Heart left ventricle (tissue), 13 donors: Measurements from ENCODE around the gene CCNE1.

ENCODE experiments used
- POLR2A ChIP-seq, 2 donors: fragments of 450-650 bp; IDR thresholded peaks; one replicate each; pipeline ENCODE4 v1.6.1; 2017; ENCODE audit warnings: antibody characterized with exemption in 2 of 2, mild to moderate bottlenecking in 2 of 2, moderate library complexity in 2 of 2
- TF ChIP-seq, protein P1 (sequence below), 12 donors: fragments of 200-600 bp; sonication (generic) in 4 of 12; IDR thresholded peaks; one replicate each; pipeline versions ENCODE4 v1.5.0 to v1.8.0; 2018 to 2022; ENCODE audit warnings: antibody characterized with exemption in 12 of 12, mild to moderate bottlenecking in 5 of 12
- donor health status: ischemic (EF 13 %, LVEDD 7.1; RV severe dilation, severe dysfunction).
- donor health status: DM: no; HTN: yes; CAD: no.
- donor health status: DM: no; HTN: no; CAD: no.
- donor health status: ischemic (EF 25% LVEDD 6.9; RV normal size, moderate dysfunction).
- donor health status: ischemic (EF 25% LVEDD 5.7; RV mildly dilated, moderate dysfunction).
- donor health status: ischemic (EF 35%, LVEDD 5.7; RV mildly dilated, moderate dysfunction).
- donor health status: nonischemic (EF 11% LVEDD 7.7; RV severe dilation, severe dysfunction).
- donor health status: DM: yes; HTN: yes; CAD: no.
- donor health status: PGD.
- donor health status: ischemic (EF 29% LVEDD 5.4; RV normal size, mild dysfunction).
- donor health status: nonischemic (EF 23%, LVEDD 6.1; RV moderate dilation, normal function).

DNA sequence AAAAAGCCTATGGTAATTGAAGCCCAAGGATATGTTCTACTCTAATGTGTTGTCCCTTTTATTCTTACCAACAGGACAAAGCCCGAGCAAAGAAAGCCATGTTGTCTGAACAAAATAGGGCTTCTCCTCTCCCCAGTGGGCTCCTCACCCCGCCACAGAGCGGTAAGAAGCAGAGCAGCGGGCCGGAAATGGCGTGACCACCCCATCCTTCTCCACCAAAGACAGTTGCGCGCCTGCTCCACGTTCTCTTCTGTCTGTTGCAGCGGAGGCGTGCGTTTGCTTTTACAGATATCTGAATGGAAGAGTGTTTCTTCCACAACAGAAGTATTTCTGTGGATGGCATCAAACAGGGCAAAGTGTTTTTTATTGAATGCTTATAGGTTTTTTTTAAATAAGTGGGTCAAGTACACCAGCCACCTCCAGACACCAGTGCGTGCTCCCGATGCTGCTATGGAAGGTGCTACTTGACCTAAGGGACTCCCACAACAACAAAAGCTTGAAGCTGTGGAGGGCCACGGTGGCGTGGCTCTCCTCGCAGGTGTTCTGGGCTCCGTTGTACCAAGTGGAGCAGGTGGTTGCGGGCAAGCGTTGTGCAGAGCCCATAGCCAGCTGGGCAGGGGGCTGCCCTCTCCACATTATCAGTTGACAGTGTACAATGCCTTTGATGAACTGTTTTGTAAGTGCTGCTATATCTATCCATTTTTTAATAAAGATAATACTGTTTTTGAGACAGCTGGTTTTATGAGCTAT lies 12.0 kb downstream of the CCNE1 start:
- TF ChIP-seq, protein P1, sequence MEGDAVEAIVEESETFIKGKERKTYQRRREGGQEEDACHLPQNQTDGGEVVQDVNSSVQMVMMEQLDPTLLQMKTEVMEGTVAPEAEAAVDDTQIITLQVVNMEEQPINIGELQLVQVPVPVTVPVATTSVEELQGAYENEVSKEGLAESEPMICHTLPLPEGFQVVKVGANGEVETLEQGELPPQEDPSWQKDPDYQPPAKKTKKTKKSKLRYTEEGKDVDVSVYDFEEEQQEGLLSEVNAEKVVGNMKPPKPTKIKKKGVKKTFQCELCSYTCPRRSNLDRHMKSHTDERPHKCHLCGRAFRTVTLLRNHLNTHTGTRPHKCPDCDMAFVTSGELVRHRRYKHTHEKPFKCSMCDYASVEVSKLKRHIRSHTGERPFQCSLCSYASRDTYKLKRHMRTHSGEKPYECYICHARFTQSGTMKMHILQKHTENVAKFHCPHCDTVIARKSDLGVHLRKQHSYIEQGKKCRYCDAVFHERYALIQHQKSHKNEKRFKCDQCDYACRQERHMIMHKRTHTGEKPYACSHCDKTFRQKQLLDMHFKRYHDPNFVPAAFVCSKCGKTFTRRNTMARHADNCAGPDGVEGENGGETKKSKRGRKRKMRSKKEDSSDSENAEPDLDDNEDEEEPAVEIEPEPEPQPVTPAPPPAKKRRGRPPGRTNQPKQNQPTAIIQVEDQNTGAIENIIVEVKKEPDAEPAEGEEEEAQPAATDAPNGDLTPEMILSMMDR (IDR thresholded peaks at IDR 0.05), result no peak
- TF ChIP-seq POLR2A (IDR thresholded peaks at IDR 0.05), result no peak
